DND-41 (cell line): ENCODE results near the gene B4GALT4.
"Not testable (repeated sequence)": the region's sequence is repeated elsewhere in the genome, so short reads cannot be mapped to it uniquely, and the experiment has no call there.

Experiments
- ATAC-seq: fragments of 200-7000 bp; cut with Tn5 transposase; 3 replicates; pipeline ENCODE4 v1.9.1; 2021; ENCODE audit warnings: low read depth; ENCODE audit not compliant: insufficient read depth
- DNase-seq: peaks from one replicate; pipeline ENCODE4 v3.0.0-alpha.2; 2020
- H2AFZ ChIP-seq: 2 replicates; pipeline ENCODE4 v1.6.0; 2012; ENCODE audit warnings: low read depth, low read length
- H3K27ac ChIP-seq: 2 replicates; pipeline ENCODE4 v1.5.1; 2012; ENCODE audit warnings: low read length, inconsistent platforms
- H3K27me3 ChIP-seq: fragments of 200-600 bp; sonication (generic); 2 replicates; pipeline ENCODE4 v1.6.0; 2012; ENCODE audit warnings: low read length, mild to moderate bottlenecking, inconsistent platforms; ENCODE audit not compliant: insufficient read depth, poor library complexity
- H3K36me3 ChIP-seq: 2 replicates; pipeline ENCODE4 v1.5.1; 2012; ENCODE audit warnings: low read length, inconsistent platforms; ENCODE audit not compliant: insufficient read depth
- H3K4me1 ChIP-seq: 2 replicates; pipeline ENCODE4 v1.5.1; 2012; ENCODE audit warnings: mild to moderate bottlenecking, low read length; ENCODE audit not compliant: insufficient read depth
- H3K4me2 ChIP-seq: 2 replicates; pipeline ENCODE4 v1.6.0; 2012; ENCODE audit warnings: mild to moderate bottlenecking, moderate library complexity, low read length, inconsistent platforms; ENCODE audit not compliant: insufficient read depth
- H3K4me3 ChIP-seq, 2 experiments: fragments of 200-600 bp in 1 of 2; shearing (Covaris generic) in 1 of 2; 2 replicates each; pipeline ENCODE4 v1.5.1; 2012 to 2016; ENCODE audit warnings: inconsistent platforms in 2 of 2, low read length in 2 of 2, mild to moderate bottlenecking in 2 of 2, low read depth in 1 of 2, moderate library complexity in 1 of 2
- H3K79me2 ChIP-seq: 2 replicates; pipeline ENCODE4 v1.6.0; 2012; ENCODE audit warnings: low read length, inconsistent platforms; ENCODE audit not compliant: insufficient read depth
- H3K9ac ChIP-seq: 2 replicates; pipeline ENCODE4 v1.6.0; 2012; ENCODE audit warnings: low read depth, mild to moderate bottlenecking, inconsistent platforms, low read length, moderate library complexity
- H3K9me3 ChIP-seq: 2 replicates; pipeline ENCODE4 v1.5.1; 2012; ENCODE audit warnings: low read length, moderate library complexity, mild to moderate bottlenecking, inconsistent platforms; ENCODE audit not compliant: insufficient read depth, severe bottlenecking
- H4K20me1 ChIP-seq: 2 replicates; pipeline ENCODE4 v1.6.0; 2012; ENCODE audit warnings: low read length; ENCODE audit not compliant: insufficient read depth
- CTCF ChIP-seq: IDR thresholded peaks from 2 replicates; pipeline ENCODE4 v1.5.1; 2012; ENCODE audit warnings: borderline replicate concordance, low read length, moderate library complexity, mild to moderate bottlenecking; ENCODE audit not compliant: poor library complexity, severe bottlenecking; ENCODE audit errors: extremely low read depth
- EZH2 ChIP-seq: IDR thresholded peaks from 3 replicates; pipeline ENCODE4 v1.6.1; 2012; ENCODE audit warnings: borderline replicate concordance, low read depth, mild to moderate bottlenecking, moderate library complexity, low read length, inconsistent platforms; ENCODE audit not compliant: severe bottlenecking

The B4GALT4 gene

GRCh38 chr3:119242387-119243057 lies 1.8 kb upstream of the B4GALT4 start:
- H3K36me3 ChIP-seq, DNase-seq, H3K27me3 ChIP-seq, H3K4me3 ChIP-seq, H2AFZ ChIP-seq, ATAC-seq, H3K9me3 ChIP-seq, H3K4me2 ChIP-seq, H3K9ac ChIP-seq, H4K20me1 ChIP-seq, H3K27ac ChIP-seq: not testable (repeated sequence)
- peaks cover 15% of the 10 kb centered on the region for H3K79me2 ChIP-seq
- H3K4me1 ChIP-seq, result peaks cover 32% of the 10 kb centered on the region

GRCh38 chr3:119240101-119240590 lies 532 bp downstream of the B4GALT4 start:
- H2AFZ ChIP-seq, result peak overlapping the region; percentile 74
- H3K4me2 ChIP-seq, result peak overlapping the region; percentile 98
- H3K27ac ChIP-seq, result peak overlapping the region; percentile 66
- H3K9me3 ChIP-seq, result no peaks in the 10 kb centered on the region
- H3K4me1 ChIP-seq, result peaks cover 32% of the 10 kb centered on the region
- peaks cover 15% of the 10 kb centered on the region for H3K79me2 ChIP-seq
- peak; percentile 35 for DNase-seq
- peak overlapping the region; percentile 90 for H3K9ac ChIP-seq
- peaks cover 14% of the 10 kb centered on the region for H3K36me3 ChIP-seq
- ATAC-seq, result peak; percentile 6; the same call in 2 of the 3 replicates
- TF ChIP-seq EZH2 (no peak), CTCF (no peak)
- no peaks in the 10 kb centered on the region for H3K27me3 ChIP-seq
- no peaks in the 10 kb centered on the region for H4K20me1 ChIP-seq
- peak overlapping the region; percentile 90 to 92 for H3K4me3 ChIP-seq

- Histone ChIP-seq H3K79me2 (peaks cover 15% of the 10 kb centered on the region), H3K27ac (no peak overlapping the region), H2AFZ (no peak overlapping the region)
Observed at GRCh38 chr3:119239206-119239820, 1.4 kb downstream of the B4GALT4 start.

More at GRCh38 chr3:119239206-119239820, 1.4 kb downstream of the B4GALT4 start:
- peaks cover 32% of the 10 kb centered on the region for H3K4me1 ChIP-seq
- peak overlapping the region; percentile 98 for H3K4me2 ChIP-seq
- H3K9ac ChIP-seq, result peak overlapping the region; percentile 90; the same call in 1 of the 2 replicates
- no peaks in the 10 kb centered on the region for H3K9me3 ChIP-seq
- peaks cover 16% of the 10 kb centered on the region for H3K36me3 ChIP-seq
- no peaks in the 10 kb centered on the region for H4K20me1 ChIP-seq
- DNase-seq (no peak), ATAC-seq (no peak)
- TF ChIP-seq CTCF, result no peak
- no peak for TF ChIP-seq EZH2
- H3K27me3 ChIP-seq, result no peaks in the 10 kb centered on the region
- H3K4me3 ChIP-seq, result peak overlapping the region in 1 of 2 experiments; percentile 92; a peak in 2 of 4 replicates
